ENCODE measurements around the gene EDEM1. TPM values are rescaled to one million over a fixed set of nuclear protein-coding genes. Genes with fewer than 3 reads are reported as not detected.

EDEM1 gene
- total RNA-seq, 1 experiment from 2014 or later: 36.0 TPM

DNA sequence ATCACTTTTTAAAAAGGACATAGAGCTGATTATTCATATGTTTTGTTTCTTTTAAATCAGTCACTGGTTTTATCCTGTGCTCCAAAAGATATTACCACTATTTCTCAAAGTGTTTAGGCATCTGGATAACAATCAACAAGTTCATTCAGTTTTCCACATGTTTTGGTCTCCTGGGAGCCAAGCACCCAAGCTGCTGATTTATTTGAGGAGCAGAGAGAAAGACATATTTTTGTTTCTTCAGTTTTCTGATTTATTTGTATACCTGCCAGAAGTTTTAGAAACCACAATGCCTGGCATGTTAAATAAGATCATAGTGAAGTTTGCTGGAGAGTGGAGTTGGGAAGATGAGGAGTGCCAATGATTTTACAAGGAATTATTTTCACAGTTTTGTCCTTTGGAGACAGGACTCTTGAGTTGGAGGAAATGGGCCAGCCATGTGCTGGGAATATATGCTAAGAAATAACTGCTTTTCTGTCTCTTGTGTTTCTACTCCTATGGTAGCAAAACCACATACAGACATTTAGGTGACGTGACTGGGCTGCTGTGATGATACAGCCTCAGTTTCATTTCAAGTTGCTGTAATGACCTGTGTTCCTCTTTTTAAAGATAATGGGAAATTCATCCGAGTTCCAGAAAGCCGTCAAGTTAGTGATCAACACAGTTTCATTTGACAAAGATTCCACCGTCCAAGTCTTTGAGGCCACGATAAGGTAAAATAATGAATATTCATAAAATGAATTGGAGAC is 11.7 kb downstream of the EDEM1 start:
- DNase-seq (ENCODE audit: low spot score): no peak

DNA sequence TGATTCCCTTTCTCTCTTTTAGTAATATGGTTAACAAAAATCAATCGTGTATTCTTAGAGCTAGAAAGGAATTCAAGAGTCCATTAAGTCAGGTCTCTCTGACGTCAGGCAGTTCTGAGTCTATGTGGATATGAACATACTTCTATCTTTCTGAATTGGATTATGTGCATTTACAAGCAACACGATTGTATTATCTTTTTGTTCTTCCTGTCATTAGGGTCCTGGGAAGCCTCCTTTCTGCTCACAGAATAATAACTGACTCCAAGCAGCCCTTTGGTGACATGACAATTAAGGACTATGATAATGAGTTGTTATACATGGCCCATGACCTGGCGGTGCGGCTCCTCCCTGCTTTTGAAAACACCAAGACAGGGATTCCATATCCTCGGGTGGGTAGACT is 14.0 kb downstream of the EDEM1 start:
- no peak for DNase-seq (ENCODE audit: low spot score)

DNA sequence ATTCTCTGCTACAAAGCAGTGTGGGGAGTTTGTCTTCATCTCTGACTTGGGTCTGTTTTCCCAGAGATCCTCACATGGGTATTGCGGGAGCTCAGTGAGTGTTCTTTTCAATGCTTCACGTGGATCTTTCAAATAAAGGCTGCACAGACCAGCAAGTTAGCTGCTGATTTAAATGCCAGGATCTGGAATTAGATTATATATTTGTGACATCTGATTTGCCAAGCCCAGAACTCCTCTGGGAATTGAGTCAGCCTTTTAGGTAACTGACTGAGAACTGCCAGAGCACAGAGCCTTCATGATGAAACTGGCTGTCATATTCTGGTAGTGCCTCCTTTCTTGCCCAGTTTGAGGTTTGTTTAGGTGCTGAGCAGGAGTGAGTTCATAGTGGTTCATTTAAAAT is 14.7 kb downstream of the EDEM1 start:
- no peak for DNase-seq (ENCODE audit: low spot score)

DNA sequence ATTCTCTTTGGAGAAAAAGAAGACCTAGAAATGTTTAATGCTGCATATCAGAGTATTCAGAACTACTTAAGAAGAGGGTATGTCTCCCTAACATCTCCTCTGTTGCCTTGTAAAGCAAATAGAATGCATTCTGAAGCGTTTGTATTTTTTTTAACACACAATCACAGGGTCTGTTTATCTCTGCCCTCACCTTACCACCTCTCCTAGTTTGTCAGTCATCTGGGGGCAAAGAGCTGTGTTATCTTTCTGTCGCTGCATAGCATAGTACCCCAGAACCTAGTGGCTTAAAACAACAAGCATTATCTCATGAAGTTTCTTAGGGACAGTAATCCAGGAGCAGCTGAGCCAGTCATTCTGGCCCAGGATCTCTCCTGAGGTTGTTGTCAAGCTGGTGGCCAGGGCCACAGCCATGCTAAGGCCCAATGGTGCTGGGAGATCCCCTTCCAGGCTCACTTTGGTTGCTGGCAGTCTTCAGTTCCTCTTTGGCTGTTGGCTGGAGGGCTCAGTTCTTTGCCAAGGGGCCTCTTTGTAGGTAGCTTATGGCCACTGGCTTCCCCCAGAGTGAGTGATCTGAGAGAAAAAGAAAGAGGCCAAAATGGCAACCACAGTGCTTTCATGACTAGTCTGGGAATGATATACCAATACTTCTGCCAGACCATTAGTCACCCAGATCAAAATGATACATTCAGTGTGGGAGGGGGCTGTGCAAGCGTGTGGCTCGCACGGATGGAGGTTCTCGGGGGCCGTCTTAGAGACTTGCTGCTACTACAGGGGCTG is 17.8 kb downstream of the EDEM1 start:
- no peak for DNase-seq (ENCODE audit: low spot score)

DNA sequence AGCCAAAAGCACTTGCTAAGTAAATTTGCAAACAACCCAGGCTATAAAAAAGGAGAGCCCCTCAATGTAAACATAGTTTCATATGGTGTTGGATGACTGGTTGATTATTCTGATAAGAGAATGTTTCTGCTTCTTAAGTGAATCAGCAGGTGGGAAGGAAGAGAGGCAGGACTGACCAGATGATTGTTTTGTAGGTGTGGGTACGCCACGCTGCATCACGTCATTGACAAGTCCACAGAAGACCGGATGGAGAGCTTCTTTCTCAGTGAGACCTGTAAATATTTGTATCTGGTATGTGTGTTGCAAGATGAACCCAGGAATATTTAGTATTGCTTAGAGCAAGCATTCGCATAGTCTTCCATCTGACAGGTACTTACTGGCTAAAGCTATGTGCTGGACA is 23.4 kb downstream of the EDEM1 start:
- DNase-seq (ENCODE audit: low spot score): no peak

DNA sequence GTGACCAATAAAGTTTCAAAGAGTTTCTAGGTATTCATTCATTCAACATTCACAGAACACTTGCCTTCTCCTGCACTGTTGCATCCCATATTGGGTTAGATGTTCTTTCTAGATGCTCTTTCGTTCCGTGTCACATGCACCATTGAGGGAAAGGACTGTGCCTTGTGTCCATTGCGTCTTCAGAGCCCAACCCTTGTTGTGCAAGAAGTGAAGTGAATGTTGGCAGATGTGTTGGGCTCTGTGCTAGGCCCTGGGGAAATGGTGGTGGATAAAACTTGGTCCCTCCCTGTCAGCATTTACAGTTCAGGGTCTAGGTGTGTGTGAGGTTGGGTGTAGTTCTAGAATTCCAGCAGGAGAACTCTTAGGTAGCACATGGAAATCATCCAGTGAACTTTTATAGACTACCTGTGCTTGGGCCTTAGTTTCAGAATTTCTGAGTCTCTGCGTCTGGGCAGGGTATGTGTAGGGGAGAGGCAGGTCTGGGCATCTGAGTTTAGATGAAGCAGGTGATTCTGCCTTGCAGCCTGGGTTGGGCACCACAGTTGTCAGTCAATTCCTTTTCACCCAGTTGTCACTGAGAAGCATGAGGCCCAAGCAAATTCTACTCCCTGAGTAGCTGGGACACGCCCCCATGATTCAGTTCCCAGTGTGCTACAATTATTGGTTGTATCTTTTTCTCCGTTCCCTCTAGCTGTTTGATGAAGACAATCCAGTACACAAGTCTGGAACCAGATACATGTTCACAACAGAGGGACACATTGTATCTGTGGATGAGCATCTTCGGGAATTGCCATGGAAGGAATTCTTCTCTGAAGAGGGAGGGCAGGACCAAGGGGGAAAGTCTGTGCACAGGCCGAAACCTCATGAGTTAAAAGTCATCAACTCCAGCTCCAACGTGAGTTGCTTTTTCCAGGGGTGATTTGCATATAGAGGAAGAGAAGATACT is 25.4 kb downstream of the EDEM1 start:
- DNase-seq (ENCODE audit: low spot score): no peak

DNA sequence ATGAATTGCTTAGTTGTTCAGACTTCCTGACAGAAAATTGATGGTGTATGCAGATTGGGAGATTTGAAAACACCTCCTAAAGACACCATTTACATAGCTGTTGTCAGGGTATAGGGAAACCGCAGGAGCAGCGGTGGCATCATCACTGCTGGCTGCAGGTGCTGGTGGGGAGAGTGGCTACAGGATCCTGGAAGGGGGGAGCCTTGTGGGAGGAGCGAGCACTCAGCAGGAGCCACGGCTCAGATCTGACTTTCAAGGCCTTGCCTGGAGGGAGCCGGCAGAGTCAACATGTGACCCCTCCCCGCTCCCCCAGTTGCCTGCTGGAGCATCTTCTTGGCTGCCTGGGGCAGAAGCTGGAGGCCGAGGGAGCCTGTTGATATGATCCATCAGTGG is 26.1 kb downstream of the EDEM1 start:
- DNase-seq (ENCODE audit: low spot score): no peak

DNA sequence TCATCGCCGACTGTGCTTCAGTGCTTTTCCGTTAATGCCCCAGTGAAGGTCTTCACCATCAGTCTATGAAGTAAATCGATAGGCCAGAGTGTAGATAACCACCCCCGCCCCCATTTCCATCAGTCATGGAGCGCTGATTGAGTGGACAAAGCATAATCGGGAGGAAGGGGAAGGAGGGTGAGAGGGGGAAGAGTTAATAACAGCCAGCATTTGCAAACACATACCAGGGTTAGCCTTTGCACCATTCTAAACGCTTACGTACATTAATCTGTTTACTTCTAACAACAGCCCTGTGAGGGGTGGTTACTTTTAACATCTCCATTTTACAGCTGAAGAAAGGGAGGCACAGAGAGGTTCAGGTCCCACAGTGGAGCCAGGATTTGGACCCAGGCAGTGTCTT is 26.8 kb downstream of the EDEM1 start:
- DNase-seq (ENCODE audit: low spot score): no peak

DNA sequence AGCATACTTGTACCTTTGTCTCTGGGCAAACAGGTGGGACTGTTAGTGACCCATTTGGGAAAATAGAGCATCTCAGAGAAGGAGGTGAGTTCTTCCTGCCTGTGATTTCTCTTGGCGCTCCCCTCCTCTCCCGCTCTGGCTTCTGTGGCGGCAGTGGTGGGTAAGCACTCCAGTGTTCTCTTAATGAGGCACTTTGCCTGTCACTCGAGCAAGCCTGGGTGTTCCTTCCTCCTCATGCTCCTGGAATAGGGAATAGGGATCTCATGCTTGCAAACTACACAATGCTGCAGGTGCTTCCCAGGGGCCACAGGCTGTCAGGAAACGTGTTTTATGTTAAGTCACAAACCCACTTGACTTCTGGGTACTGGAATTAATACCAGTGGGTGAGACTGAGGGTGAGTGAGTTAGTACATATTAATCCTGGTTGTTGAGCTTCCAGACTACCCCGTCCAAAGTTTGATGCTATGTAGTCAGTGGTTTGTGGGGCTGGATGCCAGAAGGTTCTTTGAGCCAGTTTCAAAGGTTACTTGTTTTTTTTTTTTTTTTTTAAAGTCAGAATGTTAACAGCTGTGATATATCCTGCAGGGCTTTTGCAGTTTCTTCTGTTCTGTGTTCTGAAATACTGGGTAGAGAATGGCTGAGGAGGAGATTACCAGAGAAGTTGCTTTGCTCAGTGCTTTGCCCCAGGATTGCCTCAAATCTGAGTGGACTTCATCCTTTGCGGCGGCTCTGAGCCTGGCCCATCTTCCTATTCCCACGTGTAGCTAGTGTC is 30.5 kb downstream of the EDEM1 start:
- DNase-seq (ENCODE audit: low spot score): no peak

DNA sequence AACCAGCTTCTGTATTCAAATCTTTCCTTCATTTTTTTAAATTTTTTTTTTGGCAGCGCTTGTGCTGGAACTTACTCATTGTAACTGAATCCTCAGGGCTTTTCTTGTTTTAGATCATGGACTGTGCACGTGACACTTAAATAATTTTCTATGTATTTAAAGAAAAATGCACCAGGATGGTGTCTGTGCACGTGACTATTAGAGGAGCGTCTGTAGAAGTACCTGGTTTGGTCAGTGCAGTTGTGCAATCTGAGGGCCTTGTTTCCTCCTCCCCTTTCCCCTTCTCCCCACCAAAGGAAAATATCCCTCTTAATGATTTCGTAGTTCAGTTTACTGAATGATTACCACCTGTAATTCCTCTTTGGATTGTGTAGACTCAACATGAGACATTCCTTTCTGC is 31.3 kb downstream of the EDEM1 start:
- no peak for DNase-seq (ENCODE audit: low spot score)

DNA sequence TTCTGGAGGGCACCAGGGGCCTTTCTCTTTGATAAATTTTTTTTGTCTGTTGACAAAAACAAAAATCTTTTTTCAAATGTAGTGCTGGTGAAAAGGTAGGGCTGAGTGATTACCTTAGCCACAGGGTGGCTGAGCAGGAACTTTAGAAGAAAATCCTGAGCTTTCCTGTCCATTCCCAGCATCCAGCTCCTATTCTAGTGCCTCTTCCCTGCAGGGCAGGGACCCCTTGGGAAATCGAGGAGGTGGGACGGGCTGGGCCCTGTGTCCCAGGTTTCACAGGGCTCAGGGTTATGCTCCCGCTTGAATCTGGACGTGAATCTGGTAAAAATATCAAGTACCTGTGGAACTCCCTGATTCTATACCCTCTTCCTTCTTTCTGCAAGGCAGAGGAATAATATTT is 31.7 kb downstream of the EDEM1 start:
- no peak for DNase-seq (ENCODE audit: low spot score)

DNA sequence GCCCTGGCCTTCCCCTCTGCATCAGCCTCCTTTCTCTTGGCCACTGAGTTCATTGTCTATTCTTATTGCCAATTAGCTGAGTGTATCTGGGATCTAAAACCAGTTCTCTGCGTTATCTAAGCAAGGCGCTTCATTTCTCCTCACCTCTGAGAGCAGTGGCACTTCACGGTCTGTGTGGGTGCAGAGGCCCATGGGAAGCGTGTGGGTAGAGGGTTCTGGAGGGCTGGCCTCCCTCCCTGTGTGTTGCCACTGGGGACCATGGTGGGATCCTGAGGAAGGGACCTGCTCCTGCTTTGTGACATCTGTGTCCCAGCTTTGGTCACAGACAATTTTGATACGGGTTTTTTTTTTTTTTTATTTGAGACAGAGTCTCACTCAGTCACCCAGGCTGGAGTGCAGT is 32.7 kb downstream of the EDEM1 start:
- no peak for DNase-seq (ENCODE audit: low spot score)

DNA sequence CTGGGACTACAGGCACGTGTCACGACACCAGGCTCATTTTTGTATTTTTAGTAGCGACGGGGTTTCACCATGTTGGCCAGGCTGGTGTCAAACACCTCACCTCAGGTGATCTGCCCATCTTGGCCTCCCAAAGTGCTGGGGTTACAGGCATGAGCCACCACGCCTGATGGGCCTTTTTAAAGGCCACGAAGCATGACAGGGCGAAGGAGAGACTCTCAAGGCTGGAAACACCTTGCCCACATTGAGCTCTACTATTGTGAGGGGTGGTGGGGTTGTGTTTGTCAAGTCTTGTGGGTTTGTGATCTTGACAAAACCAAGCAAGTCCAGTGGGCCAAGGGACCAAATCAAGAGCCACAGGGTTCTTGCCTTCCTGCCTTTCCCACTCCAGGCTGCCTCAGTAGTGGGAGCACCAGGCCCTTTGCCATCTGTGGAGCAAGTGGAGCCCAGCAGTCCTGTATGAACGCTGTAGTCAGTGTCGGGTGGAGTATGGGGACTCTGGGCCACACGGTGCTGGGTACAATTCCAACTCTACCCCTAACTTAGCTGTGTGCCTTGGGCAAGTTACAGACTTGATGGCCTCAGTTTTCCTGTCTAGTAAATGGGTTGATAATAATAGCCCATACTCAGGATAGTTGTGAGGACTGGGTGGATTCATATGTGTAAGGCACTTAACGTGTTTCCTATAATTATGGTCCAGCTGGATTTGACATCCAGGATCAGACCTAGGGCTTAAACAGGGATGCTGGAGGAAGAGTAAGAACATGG is 33.3 kb downstream of the EDEM1 start:
- no peak for DNase-seq (ENCODE audit: low spot score)

DNA sequence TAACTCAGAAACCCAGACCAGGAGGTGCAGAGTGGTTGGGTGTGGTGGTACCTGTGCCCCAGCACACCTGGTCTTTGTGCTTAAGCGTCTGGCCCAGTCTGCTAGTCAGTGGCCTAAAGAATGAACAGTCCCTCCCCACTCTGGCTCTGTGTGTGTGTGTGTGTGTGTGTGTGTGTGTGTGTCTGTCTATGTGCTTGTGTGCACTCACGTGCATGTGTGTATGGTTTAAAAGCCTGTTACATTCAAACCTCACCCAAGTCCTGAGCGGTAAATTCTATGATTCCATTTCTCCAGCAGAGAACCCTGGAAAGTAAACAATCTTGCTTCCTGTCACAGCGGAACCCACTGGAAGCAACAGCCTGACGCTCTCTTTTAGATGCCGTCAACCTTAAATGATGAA is 34.2 kb downstream of the EDEM1 start:
- DNase-seq (ENCODE audit: low spot score): no peak

DNA sequence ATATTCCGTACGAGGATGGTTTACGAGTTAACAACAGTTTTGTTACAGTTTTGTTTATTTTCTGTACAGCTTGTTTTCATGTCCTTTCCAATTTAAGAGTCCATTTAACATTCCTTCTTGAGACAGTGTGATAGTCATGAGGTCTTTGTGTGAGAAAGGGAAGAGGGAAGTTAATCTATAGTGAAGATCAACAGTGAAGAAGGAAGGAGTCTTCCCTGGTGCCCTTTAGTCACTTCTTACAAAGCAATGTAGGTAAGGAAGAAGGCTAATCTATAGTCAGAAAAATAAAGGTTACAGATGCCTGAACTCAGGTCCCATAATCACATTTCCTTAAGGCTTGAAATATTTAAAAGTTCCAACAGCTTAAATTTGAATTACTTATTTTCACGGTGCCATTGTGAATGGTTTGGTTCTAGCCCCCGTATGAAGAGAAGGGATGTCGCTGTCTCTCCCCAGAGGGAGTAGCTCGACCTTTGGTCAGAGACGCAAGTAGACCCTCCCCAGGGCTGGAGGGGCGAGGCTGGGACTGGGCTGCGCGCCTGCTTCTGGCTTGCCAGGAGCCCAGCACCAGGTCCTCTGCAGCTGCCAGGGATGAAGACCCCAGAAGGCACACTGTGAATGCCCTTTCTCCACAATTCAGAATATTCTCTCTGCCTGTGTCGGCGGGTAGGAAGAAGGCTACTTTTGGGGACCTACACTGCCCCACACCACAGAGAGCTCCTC is 34.9 kb downstream of the EDEM1 start:
- DNase-seq (ENCODE audit: low spot score): no peak

DNA sequence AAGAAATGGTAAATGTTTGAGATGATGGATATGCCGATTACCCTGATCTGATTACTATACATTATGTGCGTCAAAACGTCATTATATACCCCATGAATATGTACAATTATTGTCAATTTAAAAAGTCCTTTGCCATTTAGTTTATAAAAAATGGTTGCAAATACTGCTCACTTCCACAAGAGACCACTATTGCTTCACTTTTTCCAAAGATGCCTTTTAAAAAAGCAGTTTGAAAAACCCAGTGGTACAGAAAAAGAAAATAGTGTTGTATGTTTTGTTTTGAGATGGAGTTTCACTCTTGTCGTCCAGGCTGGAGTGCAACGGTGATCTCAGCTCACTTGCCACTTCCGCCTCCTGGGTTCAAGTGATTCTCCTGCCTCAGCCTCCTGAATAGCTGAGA is 39.3 kb downstream of the EDEM1 start:
- no peak for DNase-seq (ENCODE audit: low spot score)

DNA sequence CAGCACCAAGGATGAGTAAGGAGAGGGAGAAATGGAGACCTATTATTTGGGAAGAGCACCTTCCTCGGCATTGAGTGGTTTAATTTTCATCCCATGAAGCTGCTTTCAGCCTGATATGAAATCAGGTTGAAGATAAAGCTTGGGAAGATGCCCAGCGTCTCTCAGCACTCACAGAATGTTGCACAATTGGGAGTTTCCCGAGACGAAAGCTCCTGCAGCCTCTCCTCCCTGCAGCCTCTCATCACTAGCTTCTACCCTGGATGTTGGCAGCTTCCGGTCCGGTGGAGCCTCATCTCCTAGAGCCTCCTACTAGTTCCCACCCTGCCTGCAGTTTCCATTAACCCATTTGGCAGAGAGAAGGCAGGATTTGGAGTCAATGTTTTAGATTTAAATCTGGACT is 40.3 kb downstream of the EDEM1 start:
- DNase-seq (ENCODE audit: low spot score): no peak

DNA sequence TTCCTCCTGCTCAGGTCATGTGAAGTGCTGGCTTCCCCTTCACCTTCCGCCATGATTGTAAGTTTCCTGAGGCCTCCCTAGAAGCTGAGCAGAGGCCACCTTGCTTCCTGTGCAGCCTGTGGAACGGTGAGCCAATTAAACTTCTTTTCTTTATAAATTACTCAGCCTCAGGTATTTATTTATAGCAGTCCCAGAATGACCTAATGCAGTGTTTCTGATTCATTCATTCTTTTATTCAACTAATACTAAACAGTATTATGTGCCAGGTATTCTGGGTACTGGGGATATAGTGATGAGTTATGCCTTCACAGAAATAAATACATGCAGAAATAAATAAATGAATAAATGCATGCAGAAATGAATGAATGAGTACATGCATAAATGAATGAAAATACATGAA is 41.9 kb downstream of the EDEM1 start:
- DNase-seq (ENCODE audit: low spot score): no peak

DNA sequence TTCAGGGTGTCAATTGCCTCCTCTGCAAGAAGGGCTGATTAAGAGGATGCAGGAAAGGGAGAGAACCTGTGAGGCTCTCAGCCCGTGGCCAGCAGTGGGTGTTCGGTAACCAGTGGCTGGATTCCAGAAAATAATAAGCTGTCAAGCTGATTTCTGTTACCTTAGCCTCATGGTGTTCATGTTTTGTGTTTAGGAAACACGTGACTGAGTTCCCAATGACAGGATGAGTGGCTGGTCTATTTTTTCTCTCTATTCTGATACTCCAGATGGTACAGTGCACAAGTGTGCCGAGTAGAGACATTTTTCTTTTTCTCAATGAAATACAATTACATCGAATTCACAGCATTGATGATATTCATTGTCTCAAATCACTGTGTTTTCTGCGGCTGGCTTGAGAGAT is 43.6 kb downstream of the EDEM1 start:
- no peak for DNase-seq (ENCODE audit: low spot score)

DNA sequence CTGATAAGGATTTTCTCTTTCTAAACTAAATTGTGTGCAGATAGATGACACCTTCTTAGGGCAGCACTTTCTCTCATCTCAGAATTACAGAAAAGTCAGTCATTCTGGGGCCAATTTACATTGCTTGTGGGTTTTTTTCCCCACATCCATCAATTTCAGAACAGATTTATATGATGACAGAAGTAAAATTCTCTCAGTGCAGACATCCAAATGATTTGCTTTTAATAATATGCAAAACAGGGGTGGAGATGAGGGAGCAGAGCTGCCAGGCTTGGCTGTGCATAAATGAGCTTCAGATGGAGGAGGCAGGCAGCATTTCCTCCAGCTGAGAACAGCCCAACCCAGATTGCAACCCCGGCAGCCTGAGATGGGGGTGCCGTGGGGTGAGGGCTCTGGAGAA is 44.0 kb downstream of the EDEM1 start:
- DNase-seq (ENCODE audit: low spot score): no peak
